ENCODE measurements around the gene LRRTM4. TPM values are rescaled to one million over a fixed set of nuclear protein-coding genes. Genes with fewer than 3 reads are reported as not detected.

The LRRTM4 gene
- total and polyA plus RNA-seq, 7 experiments from 2014 or later: not detected

GRCh38 chr2:76866464-76866863 lies 655.7 kb downstream of the LRRTM4 start:
- intact Hi-C loops (cut with micrococcal nuclease): no loop called here
- H3K4me1 Mint-ChIP-seq: no peaks in the 10 kb centered on the region
- H3K36me3 Mint-ChIP-seq: no peaks in the 10 kb centered on the region
- H3K27me3 Mint-ChIP-seq: no peaks in the 10 kb centered on the region
- CTCF ChIA-PET: no interaction called here
- Histone ChIP-seq H3K27ac (ENCODE audit: low read depth, low read length) (no peak overlapping the region), H3K27me3 (ENCODE audit: control insufficient read depth in 2 of 2, insufficient read depth in 2 of 2, low read length in 2 of 2) (no peaks in the 10 kb centered on the region), H3K4me1 (ENCODE audit: control insufficient read depth in 2 of 2, insufficient read depth in 2 of 2, low read length in 2 of 2) (no peaks in the 10 kb centered on the region), H3K9me3 (ENCODE audit: control insufficient read depth in 2 of 3, low read length in 3 of 3) (no peaks in the 10 kb centered on the region), H3K4me3 (ENCODE audit: low read length) (no peak overlapping the region), H3K36me3 (ENCODE audit: control insufficient read depth in 2 of 3, insufficient read depth in 3 of 3, low read length in 3 of 3) (no peaks in the 10 kb centered on the region)
- no peak for DNase-seq
- POLR2A ChIA-PET: no interaction called here
- peaks cover 0 to 27% (median 5%) of the 10 kb centered on the region in 11 donors for H3K9me3 Mint-ChIP-seq
- no peak overlapping the region for H3K4me3 Mint-ChIP-seq
- ATAC-seq: no peak
- H3K27ac Mint-ChIP-seq: no peak overlapping the region

GRCh38 chr2:76862901-76863300 lies 659.3 kb downstream of the LRRTM4 start:
- no peaks in the 10 kb centered on the region for H3K4me1 Mint-ChIP-seq
- Histone ChIP-seq H3K27ac (ENCODE audit: low read depth, low read length) (no peak overlapping the region), H3K4me1 (ENCODE audit: control insufficient read depth in 2 of 2, insufficient read depth in 2 of 2, low read length in 2 of 2) (no peaks in the 10 kb centered on the region), H3K4me3 (ENCODE audit: low read length) (no peak overlapping the region), H3K27me3 (ENCODE audit: control insufficient read depth in 2 of 2, insufficient read depth in 2 of 2, low read length in 2 of 2) (no peaks in the 10 kb centered on the region), H3K9me3 (ENCODE audit: control insufficient read depth in 2 of 3, low read length in 3 of 3) (no peaks in the 10 kb centered on the region), H3K36me3 (ENCODE audit: control insufficient read depth in 2 of 3, insufficient read depth in 3 of 3, low read length in 3 of 3) (no peaks in the 10 kb centered on the region)
- DNase-seq (no peak), ATAC-seq (no peak)
- H3K27ac Mint-ChIP-seq: no peak overlapping the region
- H3K9me3 Mint-ChIP-seq: peaks cover 0 to 27% (median 3%) of the 10 kb centered on the region in 11 donors
- no peak overlapping the region for H3K4me3 Mint-ChIP-seq
- intact Hi-C loops (cut with micrococcal nuclease): no loop called here
- H3K27me3 Mint-ChIP-seq: no peaks in the 10 kb centered on the region
- ChIA-PET CTCF (no interaction called here), POLR2A (no interaction called here)
- no peaks in the 10 kb centered on the region for H3K36me3 Mint-ChIP-seq

- Histone ChIP-seq H3K9me3 (ENCODE audit: control insufficient read depth in 2 of 3, low read length in 3 of 3) (no peaks in the 10 kb centered on the region), H3K27me3 (ENCODE audit: control insufficient read depth in 2 of 2, insufficient read depth in 2 of 2, low read length in 2 of 2) (no peaks in the 10 kb centered on the region), H3K4me1 (ENCODE audit: control insufficient read depth in 2 of 2, insufficient read depth in 2 of 2, low read length in 2 of 2) (no peaks in the 10 kb centered on the region), H3K4me3 (ENCODE audit: low read length) (no peak overlapping the region), H3K27ac (ENCODE audit: low read depth, low read length) (no peak overlapping the region), H3K36me3 (ENCODE audit: control insufficient read depth in 2 of 3, insufficient read depth in 3 of 3, low read length in 3 of 3) (no peaks in the 10 kb centered on the region)
- POLR2A ChIA-PET: no interaction called here
- H3K9me3 Mint-ChIP-seq: peaks cover 0 to 33% (median 3%) of the 10 kb centered on the region in 11 donors
- no peaks in the 10 kb centered on the region for H3K36me3 Mint-ChIP-seq
- DNase-seq (no peak), ATAC-seq (no peak)
- CTCF ChIA-PET: no interaction called here
- intact Hi-C loops (cut with micrococcal nuclease): no loop called here
- H3K4me3 Mint-ChIP-seq: no peak overlapping the region
- H3K27me3 Mint-ChIP-seq: no peaks in the 10 kb centered on the region
- H3K4me1 Mint-ChIP-seq: no peaks in the 10 kb centered on the region
- no peak overlapping the region for H3K27ac Mint-ChIP-seq
Observed at GRCh38 chr2:76861708-76862107, 660.5 kb downstream of the LRRTM4 start.

GRCh38 chr2:76851000-76851399 lies 671.2 kb downstream of the LRRTM4 start:
- Histone ChIP-seq H3K27ac (ENCODE audit: low read depth, low read length) (no peak overlapping the region), H3K9me3 (ENCODE audit: control insufficient read depth in 2 of 3, low read length in 3 of 3) (no peaks in the 10 kb centered on the region), H3K4me1 (ENCODE audit: control insufficient read depth in 2 of 2, insufficient read depth in 2 of 2, low read length in 2 of 2) (no peaks in the 10 kb centered on the region), H3K27me3 (ENCODE audit: control insufficient read depth in 2 of 2, insufficient read depth in 2 of 2, low read length in 2 of 2) (no peaks in the 10 kb centered on the region), H3K36me3 (ENCODE audit: control insufficient read depth in 2 of 3, insufficient read depth in 3 of 3, low read length in 3 of 3) (no peaks in the 10 kb centered on the region), H3K4me3 (ENCODE audit: low read length) (no peak overlapping the region)
- Mint-ChIP-seq H3K4me3 (no peak overlapping the region), H3K27ac (no peak overlapping the region), H3K4me1 (no peaks in the 10 kb centered on the region), H3K27me3 (no peaks in the 10 kb centered on the region), H3K36me3 (no peaks in the 10 kb centered on the region), H3K9me3 (peaks cover 0 to 27% (median 4%) of the 10 kb centered on the region in 11 donors)
- CTCF ChIA-PET: no interaction called here
- ATAC-seq (no peak), DNase-seq (no peak)
- POLR2A ChIA-PET: no interaction called here
- intact Hi-C loops (cut with micrococcal nuclease): no loop called here

GRCh38 chr2:76849086-76849485 lies 673.1 kb downstream of the LRRTM4 start:
- Mint-ChIP-seq H3K4me3 (no peak overlapping the region), H3K36me3 (no peaks in the 10 kb centered on the region), H3K27me3 (no peaks in the 10 kb centered on the region), H3K4me1 (no peaks in the 10 kb centered on the region), H3K27ac (no peak overlapping the region), H3K9me3 (peaks cover 0 to 14% (median 5%) of the 10 kb centered on the region in 11 donors)
- Histone ChIP-seq H3K9me3 (ENCODE audit: control insufficient read depth in 2 of 3, low read length in 3 of 3) (no peaks in the 10 kb centered on the region), H3K27ac (ENCODE audit: low read depth, low read length) (no peak overlapping the region), H3K4me3 (ENCODE audit: low read length) (no peak overlapping the region), H3K4me1 (ENCODE audit: control insufficient read depth in 2 of 2, insufficient read depth in 2 of 2, low read length in 2 of 2) (no peaks in the 10 kb centered on the region), H3K36me3 (ENCODE audit: control insufficient read depth in 2 of 3, insufficient read depth in 3 of 3, low read length in 3 of 3) (no peaks in the 10 kb centered on the region), H3K27me3 (ENCODE audit: control insufficient read depth in 2 of 2, insufficient read depth in 2 of 2, low read length in 2 of 2) (no peaks in the 10 kb centered on the region)
- intact Hi-C loops (cut with micrococcal nuclease): no loop called here
- ATAC-seq (no peak), DNase-seq (no peak)
- ChIA-PET POLR2A (no interaction called here), CTCF (no interaction called here)

GRCh38 chr2:76839826-76840225 lies 682.4 kb downstream of the LRRTM4 start:
- DNase-seq (no peak), ATAC-seq (no peak)
- Mint-ChIP-seq H3K27ac (no peak overlapping the region), H3K36me3 (no peaks in the 10 kb centered on the region), H3K4me3 (no peak overlapping the region), H3K27me3 (no peaks in the 10 kb centered on the region), H3K9me3 (peaks cover 0 to 15% (median 3%) of the 10 kb centered on the region in 11 donors), H3K4me1 (no peaks in the 10 kb centered on the region)
- Histone ChIP-seq H3K9me3 (ENCODE audit: control insufficient read depth in 2 of 3, low read length in 3 of 3) (no peaks in the 10 kb centered on the region), H3K27ac (ENCODE audit: low read depth, low read length) (no peak overlapping the region), H3K36me3 (ENCODE audit: control insufficient read depth in 2 of 3, insufficient read depth in 3 of 3, low read length in 3 of 3) (no peaks in the 10 kb centered on the region), H3K4me1 (ENCODE audit: control insufficient read depth in 2 of 2, insufficient read depth in 2 of 2, low read length in 2 of 2) (no peaks in the 10 kb centered on the region), H3K27me3 (ENCODE audit: control insufficient read depth in 2 of 2, insufficient read depth in 2 of 2, low read length in 2 of 2) (no peaks in the 10 kb centered on the region), H3K4me3 (ENCODE audit: low read length) (no peak overlapping the region)
- ChIA-PET CTCF (no interaction called here), POLR2A (no interaction called here)
- intact Hi-C loops (cut with micrococcal nuclease): no loop called here

GRCh38 chr2:76829374-76830234 lies 692.6 kb downstream of the LRRTM4 start:
- ChIA-PET POLR2A (no interaction called here), CTCF (no interaction called here)
- Mint-ChIP-seq H3K36me3 (no peaks in the 10 kb centered on the region), H3K4me1 (no peaks in the 10 kb centered on the region), H3K4me3 (no peak overlapping the region), H3K27ac (no peak overlapping the region), H3K27me3 (no peaks in the 10 kb centered on the region), H3K9me3 (peaks cover 0 to 22% (median 4%) of the 10 kb centered on the region in 11 donors)
- Histone ChIP-seq H3K4me3 (ENCODE audit: low read length) (no peak overlapping the region), H3K27me3 (ENCODE audit: control insufficient read depth in 2 of 2, insufficient read depth in 2 of 2, low read length in 2 of 2) (no peaks in the 10 kb centered on the region), H3K4me1 (ENCODE audit: control insufficient read depth in 2 of 2, insufficient read depth in 2 of 2, low read length in 2 of 2) (no peaks in the 10 kb centered on the region), H3K36me3 (ENCODE audit: control insufficient read depth in 2 of 3, insufficient read depth in 3 of 3, low read length in 3 of 3) (no peaks in the 10 kb centered on the region), H3K27ac (ENCODE audit: low read depth, low read length) (no peak overlapping the region), H3K9me3 (ENCODE audit: control insufficient read depth in 2 of 3, low read length in 3 of 3) (no peaks in the 10 kb centered on the region)
- intact Hi-C loops (cut with micrococcal nuclease): no loop called here
- DNase-seq (no peak), ATAC-seq (no peak)

All from naive thymus-derived CD4-positive, alpha-beta T cell (primary cell).